HepG2 (cell line): ENCODE results near the gene MUCL3. TPM values are rescaled to one million over a fixed set of nuclear protein-coding genes. Genes with fewer than 3 reads are reported as not detected.
A peak's percentile ranks its signal among the peaks of the same experiment; 100 is the strongest.

Source experiments
- CHCHD3 ChIP-seq: sonication (generic); formaldehyde crosslinking; IDR thresholded peaks from 2 replicates; pipeline ENCODE4 v1.8.0; 2022; ENCODE audit warnings: mild to moderate bottlenecking, missing genetic modification reagents, moderate library complexity
- CHD4 ChIP-seq: fragments of 200-600 bp; sonication (generic); IDR thresholded peaks from 2 replicates; pipeline ENCODE4 v1.7.0; 2017; ENCODE audit warnings: mild to moderate bottlenecking, low read length, borderline replicate concordance
- FOSL2 ChIP-seq: sonication (generic); formaldehyde crosslinking; IDR thresholded peaks from 2 replicates; pipeline ENCODE4 v1.4.0; 2020; ENCODE audit warnings: missing genetic modification reagents
- FOXP4 ChIP-seq: sonication (generic); formaldehyde crosslinking; IDR thresholded peaks from 2 replicates; pipeline ENCODE4 v1.4.0; 2020; ENCODE audit warnings: missing genetic modification reagents
- GABPB1 ChIP-seq: IDR thresholded peaks from 2 replicates; pipeline ENCODE4 v1.6.1; 2016; ENCODE audit warnings: mild to moderate bottlenecking, missing genetic modification reagents, moderate library complexity, missing compliant biosample characterization
- MYPOP ChIP-seq: sonication (generic); formaldehyde crosslinking; IDR thresholded peaks from 2 replicates; pipeline ENCODE4 v1.8.1; 2023; ENCODE audit warnings: mild to moderate bottlenecking, moderate library complexity, missing genetic modification reagents
- SNAPC2 ChIP-seq: sonication (generic); formaldehyde crosslinking; IDR thresholded peaks from 2 replicates; pipeline ENCODE4 v1.8.1; 2022; ENCODE audit warnings: mild to moderate bottlenecking, missing genetic modification reagents
- TAF15 ChIP-seq: fragments of 200-400 bp; formaldehyde crosslinking; IDR thresholded peaks from one replicate; pipeline ENCODE4 v1.6.1; 2018; ENCODE audit warnings: mild to moderate bottlenecking, low read depth, low read length; ENCODE audit not compliant: poor library complexity, severe bottlenecking
- TFDP1 ChIP-seq: IDR thresholded peaks from 2 replicates; pipeline ENCODE4 v1.6.1; 2016; ENCODE audit warnings: missing compliant biosample characterization, missing genetic modification reagents, borderline replicate concordance
- THAP8 ChIP-seq: sonication (generic); formaldehyde crosslinking; IDR thresholded peaks from 2 replicates; pipeline ENCODE4 v1.5.1; 2020; ENCODE audit warnings: missing genetic modification reagents, mild to moderate bottlenecking, borderline replicate concordance
- TMF1 ChIP-seq: sonication (generic); formaldehyde crosslinking; IDR thresholded peaks from 2 replicates; pipeline ENCODE4 v1.8.1; 2022; ENCODE audit warnings: low read depth, missing genetic modification reagents
- UBTF ChIP-seq: sonication (generic); formaldehyde crosslinking; IDR thresholded peaks from 2 replicates; pipeline ENCODE4 v1.4.0; 2020; ENCODE audit warnings: mild to moderate bottlenecking, missing genetic modification reagents
- ZNF503 ChIP-seq: sonication (generic); formaldehyde crosslinking; IDR thresholded peaks from 2 replicates; pipeline ENCODE4 v1.4.0; 2020; ENCODE audit warnings: missing genetic modification reagents
- ZNF562 ChIP-seq: sonication (generic); formaldehyde crosslinking; IDR thresholded peaks from 2 replicates; pipeline ENCODE4 v1.8.0; 2022; ENCODE audit warnings: missing genetic modification reagents, borderline replicate concordance
- ZNF615 ChIP-seq: sonication (generic); formaldehyde crosslinking; IDR thresholded peaks from 2 replicates; pipeline ENCODE4 v1.5.0; 2020; ENCODE audit warnings: mild to moderate bottlenecking, missing genetic modification reagents, borderline replicate concordance
- ZNF724P ChIP-seq: sonication (generic); formaldehyde crosslinking; IDR thresholded peaks from 2 replicates; pipeline ENCODE4 v1.8.0; 2022; ENCODE audit warnings: missing genetic modification reagents, borderline replicate concordance
- ZNF841 ChIP-seq: sonication (generic); formaldehyde crosslinking; IDR thresholded peaks from 2 replicates; pipeline ENCODE4 v1.8.1; 2023; ENCODE audit warnings: missing genetic modification reagents, borderline replicate concordance
- ZSCAN9 ChIP-seq: IDR thresholded peaks from 2 replicates; pipeline ENCODE4 v1.6.1; 2016; ENCODE audit warnings: borderline replicate concordance
- polyA plus RNA-seq, 8 experiments: library from polyadenylated mRNA; depleted of rRNA in 3 of 8; stranded (reverse) in 7 of 8; unstranded in 1 of 8; fragments of >200 nt; fragmentation: Illumina TruSeq in 4 of 8; extraction: Trizol in 4 of 8; gene quantifications; 2 replicates each; pipeline versions ENCODE4 v1.2.1 to v1.2.3, GENCODE V29; 2011 to 2016; ENCODE audit warnings: low read depth in 4 of 8, missing spikeins in 1 of 8, mixed read lengths in 1 of 8; ENCODE audit not compliant: insufficient read depth in 1 of 8
- total RNA-seq, 5 experiments: library from RNA; depleted of rRNA; stranded (reverse); fragments of >200 nt; fragmentation: Illumina TruSeq; extraction: Trizol; gene quantifications; 2 replicates each; pipeline ENCODE4 v1.2.3, GENCODE V29; 2016; ENCODE audit warnings: low read depth in 1 of 5

MUCL3 gene
- total and polyA plus RNA-seq, 2 of the 13 experiments (the other 11 are each of a cell fraction or from before 2014, with no cell fraction given) = not detected

- TF ChIP-seq CHCHD3 (peak; percentile 87), ZNF724P (no peak; the same call in 1 of the 2 replicates), GABPB1 (peak; percentile 89), TFDP1 (CRISPR knock-in tag) (peak; percentile 89; the same call in 1 of the 2 replicates), ZNF562 (CRISPR knock-in tag) (peak; percentile 64; the same call in 1 of the 2 replicates), ZSCAN9 (CRISPR knock-in tag) (peak; percentile 93), MYPOP (peak; percentile 82), ZNF615 (CRISPR knock-in tag) (0 out of 2 replicates have a peak, but pooled peaks have one; percentile 28), FOSL2 (CRISPR knock-in tag) (peak; percentile 42), SNAPC2 (CRISPR knock-in tag) (peak; percentile 40; the same call in 1 of the 2 replicates), ZNF841 (CRISPR knock-in tag) (0 out of 2 replicates have a peak, but pooled peaks have one; percentile 44), TAF15 (peak; percentile 32), THAP8 (CRISPR knock-in tag) (no peak), TMF1 (CRISPR knock-in tag) (peak; percentile 95; the same call in 1 of the 2 replicates), FOXP4 (CRISPR knock-in tag) (no peak; the same call in 1 of the 2 replicates), CHD4 (no peak), UBTF (CRISPR knock-in tag) (peak; percentile 99), ZNF503 (peak; percentile 73; the same call in 1 of the 2 replicates)
Observed at GRCh38 chr6:30914076-30914853, 26.5 kb upstream of the MUCL3 start, which contains the start of gene VARS2 (continued).
